H1 (cell line): ENCODE measurements around the gene APLN. TPM values are rescaled to one million over a fixed set of nuclear protein-coding genes. Genes with fewer than 3 reads are reported as not detected.

Experiments used
- CTCF ChIA-PET: fragments of 300-600 bp; sonication (Branson Sonifier 250); formaldehyde crosslinking; loops from one replicate; lab custom pipeline; 2021; ENCODE audit not compliant: partially characterized antibody; lab: Charles Lee
- POLR2A ChIA-PET: fragments of 300-600 bp; sonication (Branson Sonifier 250); formaldehyde crosslinking; loops from one replicate; lab custom pipeline; 2021; ENCODE audit warnings: inconsistent platforms; ENCODE audit not compliant: partially characterized antibody; lab: Charles Lee
- DNase-seq, 2 experiments: peaks; one replicate each; pipeline versions ENCODE4 v3.0.0 to v3.0.0-alpha.2; 2010 to 2022; ENCODE audit warnings: low spot score in 2 of 2, low read depth in 1 of 2, mixed read lengths in 1 of 2
- FAIRE-seq: peaks from 2 replicates; lab custom pipeline; 2011; peaks lifted over from hg19 to GRCh38; lab: Jason Lieb, UNC
- H2AFZ ChIP-seq: 2 replicates; pipeline ENCODE4 v1.8.1; 2012; ENCODE audit warnings: low read length, inconsistent platforms
- H2AK5ac ChIP-seq: 2 replicates; pipeline ENCODE4 v1.6.1; 2013; ENCODE audit warnings: low read depth, low read length
- H2BK120ac ChIP-seq: replicated peaks from 2 replicates; pipeline ENCODE3; 2013; ENCODE audit warnings: low read depth, low read length, inconsistent platforms
- H2BK12ac ChIP-seq: 2 replicates; pipeline ENCODE4 v1.6.1; 2013; ENCODE audit warnings: low read depth, low read length
- H2BK15ac ChIP-seq: 2 replicates; pipeline ENCODE4 v1.6.1; 2013; ENCODE audit warnings: low read length
- H2BK20ac ChIP-seq: 2 replicates; pipeline ENCODE4 v1.6.1; 2013; ENCODE audit warnings: low read length
- H2BK5ac ChIP-seq: 2 replicates; pipeline ENCODE4 v1.6.1; 2013; ENCODE audit warnings: low read depth, low read length
- H3K14ac ChIP-seq: 2 replicates; pipeline ENCODE4 v1.6.1; 2013; ENCODE audit warnings: inconsistent platforms; ENCODE audit not compliant: insufficient read length
- H3K18ac ChIP-seq: 2 replicates; pipeline ENCODE4 v1.6.1; 2013; ENCODE audit warnings: low read length; ENCODE audit errors: extremely low read depth
- H3K23ac ChIP-seq: 2 replicates; pipeline ENCODE4 v1.6.1; 2013; ENCODE audit warnings: inconsistent platforms; ENCODE audit not compliant: insufficient read length
- H3K23me2 ChIP-seq: 2 replicates; pipeline ENCODE4 v1.6.1; 2013; ENCODE audit warnings: low read depth, low read length
- H3K27ac ChIP-seq: 2 replicates; pipeline ENCODE4 v1.6.1; 2011; ENCODE audit warnings: low read depth, low read length, inconsistent platforms
- H3K27me3 ChIP-seq, 4 experiments: replicated peaks in 1 of 4; 1 replicate in 1 of 4; 2 replicates in 3 of 4; pipeline versions ENCODE4 v1.6.1 to v1.8.1; 2011 to 2013; ENCODE audit warnings: low read length in 3 of 4, mild to moderate bottlenecking in 3 of 4, inconsistent platforms in 2 of 4, mixed read lengths in 2 of 4, moderate library complexity in 1 of 4; ENCODE audit not compliant: control insufficient read depth in 3 of 4, insufficient read depth in 3 of 4; ENCODE audit errors: extremely low read depth in 1 of 4
- H3K36me3 ChIP-seq, 4 experiments: 2 replicates each; pipeline versions ENCODE4 v1.6.1 to v1.8.1; 2011 to 2013; ENCODE audit warnings: mild to moderate bottlenecking in 4 of 4, low read length in 3 of 4, moderate library complexity in 2 of 4, control low read depth in 1 of 4, inconsistent platforms in 1 of 4; ENCODE audit not compliant: insufficient read depth in 4 of 4, control insufficient read depth in 2 of 4
- H3K4ac ChIP-seq: replicated peaks from 2 replicates; pipeline ENCODE3; 2013; ENCODE audit warnings: low read length, low read depth, mixed read lengths, inconsistent platforms; ENCODE audit not compliant: insufficient read length
- H3K4me1 ChIP-seq, 4 experiments: replicated peaks in 1 of 4; 1 replicate in 1 of 4; 2 replicates in 3 of 4; pipeline versions ENCODE4 v1.6.1 to v1.8.1; 2011 to 2013; ENCODE audit warnings: low read length in 3 of 4, inconsistent platforms in 2 of 4, mixed read lengths in 1 of 4; ENCODE audit not compliant: insufficient read depth in 4 of 4, control insufficient read depth in 3 of 4
- H3K4me2 ChIP-seq, 2 experiments: 2 replicates each; pipeline versions ENCODE4 v1.6.1 to v1.8.1; 2011 to 2013; ENCODE audit warnings: low read depth in 2 of 2, low read length in 2 of 2, control low read depth in 1 of 2, inconsistent platforms in 1 of 2, mild to moderate bottlenecking in 1 of 2; ENCODE audit not compliant: insufficient read depth in 1 of 2
- H3K4me3 ChIP-seq, 4 experiments: fragments of 200-600, 300-600 bp in 1 of 4; sonication (generic), shearing (Covaris generic), sonication (Bioruptor Twin) in 1 of 4; 2 replicates each; pipeline versions ENCODE4 v1.5.1 to v1.8.1; 2011 to 2016; ENCODE audit warnings: low read length in 4 of 4, low read depth in 3 of 4, control low read depth in 2 of 4, inconsistent platforms in 2 of 4, mild to moderate bottlenecking in 2 of 4, mixed read lengths in 1 of 4, moderate library complexity in 1 of 4; ENCODE audit not compliant: insufficient read depth in 2 of 4; ENCODE audit errors: extremely low read depth in 1 of 4
- H3K56ac ChIP-seq: replicated peaks from 2 replicates; pipeline ENCODE3; 2013; ENCODE audit warnings: low read depth, mild to moderate bottlenecking, mixed read lengths, low read length, inconsistent platforms; ENCODE audit not compliant: insufficient read length
- H3K79me1 ChIP-seq: 2 replicates; pipeline ENCODE4 v1.6.1; 2013; ENCODE audit warnings: low read depth, low read length, control low read depth
- H3K79me2 ChIP-seq, 2 experiments: 2 replicates each; pipeline versions ENCODE4 v1.6.1 to v1.8.1; 2012 to 2013; ENCODE audit warnings: low read length in 2 of 2, mild to moderate bottlenecking in 2 of 2, inconsistent platforms in 1 of 2; ENCODE audit not compliant: insufficient read depth in 2 of 2, control insufficient read depth in 1 of 2
- H3K9ac ChIP-seq, 4 experiments: replicated peaks in 1 of 4; 1 replicate in 1 of 4; 2 replicates in 3 of 4; pipeline versions ENCODE4 v1.6.1 to v1.8.1; 2011 to 2013; ENCODE audit warnings: low read depth in 3 of 4, low read length in 3 of 4, control low read depth in 2 of 4, mild to moderate bottlenecking in 2 of 4, moderate library complexity in 2 of 4, inconsistent platforms in 1 of 4; ENCODE audit errors: extremely low read depth in 1 of 4
- H3K9me3 ChIP-seq, 2 experiments: 2 replicates each; pipeline versions ENCODE4 v1.6.1 to v1.8.1; 2012 to 2013; ENCODE audit warnings: mild to moderate bottlenecking in 2 of 2, moderate library complexity in 2 of 2, control low read depth in 1 of 2, inconsistent platforms in 1 of 2, low read depth in 1 of 2, low read length in 1 of 2, mixed read lengths in 1 of 2; ENCODE audit not compliant: insufficient read depth in 2 of 2
- H4K20me1 ChIP-seq, 2 experiments: replicated peaks in 1 of 2; 2 replicates each; pipeline versions ENCODE3 to v1.8.1; 2011 to 2013; ENCODE audit warnings: inconsistent platforms in 2 of 2, low read length in 2 of 2, mild to moderate bottlenecking in 1 of 2; ENCODE audit not compliant: insufficient read depth in 2 of 2, control insufficient read depth in 1 of 2
- H4K5ac ChIP-seq: 2 replicates; pipeline ENCODE4 v1.6.1; 2013; ENCODE audit warnings: low read length, low read depth, mixed read lengths, inconsistent platforms; ENCODE audit not compliant: insufficient read length
- H4K8ac ChIP-seq: 2 replicates; pipeline ENCODE4 v1.8.0; 2013; ENCODE audit warnings: mild to moderate bottlenecking, moderate library complexity, low read length, inconsistent platforms; ENCODE audit not compliant: insufficient read depth; ENCODE audit errors: extremely low read depth
- H4K91ac ChIP-seq: replicated peaks from 2 replicates; pipeline ENCODE3; 2013; ENCODE audit warnings: low read length, mixed read lengths, inconsistent platforms; ENCODE audit not compliant: insufficient read length
- ASH2L ChIP-seq: fragments of 200-600, 300-600 bp; sonication (generic); IDR thresholded peaks from one replicate; pipeline ENCODE4 v1.7.1; 2017; ENCODE audit warnings: low read length
- BRCA1 ChIP-seq: IDR thresholded peaks from 2 replicates; pipeline ENCODE4 v1.6.1; 2012; ENCODE audit warnings: low read depth, low read length, improper control_type of control experiment
- CHD1 ChIP-seq: IDR thresholded peaks from 2 replicates; pipeline ENCODE4 v1.6.1; 2012; ENCODE audit warnings: low read depth, low read length, improper control_type of control experiment
- CTBP2 ChIP-seq: IDR thresholded peaks from 2 replicates; pipeline ENCODE4 v1.7.0; 2011; ENCODE audit warnings: borderline replicate concordance, mild to moderate bottlenecking, moderate library complexity, mixed read lengths, low read length; ENCODE audit not compliant: insufficient read depth, insufficient read length
- JUN ChIP-seq: IDR thresholded peaks from 2 replicates; pipeline ENCODE4 v1.6.1; 2011; ENCODE audit warnings: low read depth, mild to moderate bottlenecking, improper control_type of control experiment, low read length
- RNF2 ChIP-seq: fragments of 200-900, 300-1000 bp; sonication (generic); IDR thresholded peaks from 2 replicates; pipeline ENCODE4 v1.7.1; 2016; ENCODE audit warnings: borderline replicate concordance, low read depth, mild to moderate bottlenecking, antibody characterized with exemption, low read length; ENCODE audit not compliant: poor library complexity, severe bottlenecking; ENCODE audit errors: missing control alignments
- TAF1 ChIP-seq: IDR thresholded peaks from 2 replicates; pipeline ENCODE4 v1.6.1; 2011; ENCODE audit warnings: mild to moderate bottlenecking, low read depth, low read length
- TBP ChIP-seq: IDR thresholded peaks from 2 replicates; pipeline ENCODE4 v1.6.1; 2011; ENCODE audit warnings: low read depth, low read length, improper control_type of control experiment
- WGBS, 2 experiments: shearing (Covaris generic) in 1 of 2; methylation state at CpG; one replicate each; pipeline versions ENCODE4 v1.1.6 to v1.1.7; 2013 to 2015; ENCODE audit warnings: low lambda C conversion rate in 2 of 2, mixed read lengths in 2 of 2, inconsistent platforms in 1 of 2, low coverage in 1 of 2, missing lambda C conversion rate in 1 of 2; ENCODE audit not compliant: insufficient replicate concordance in 2 of 2, insufficient coverage in 1 of 2, insufficient read length in 1 of 2; ENCODE audit errors: extremely low coverage in 1 of 2, missing lambda C conversion rate in 1 of 2; 5-methylcytosine and 5-hydroxymethylcytosine counted together
- polyA plus RNA-seq, 7 experiments: library from polyadenylated mRNA; depleted of rRNA in 3 of 7; stranded (reverse) in 5 of 7; unstranded in 2 of 7; fragments of >200 nt in 5 of 7; fragments of 200-250 nt in 2 of 7; gene quantifications; 1 replicate in 5 of 7; 2 replicates in 1 of 7; 4 replicates in 1 of 7; pipeline versions ENCODE4 v1.2.1 to v1.2.3, GENCODE V29; 2011 to 2013; ENCODE audit warnings: missing spikeins in 2 of 7, mixed read lengths in 2 of 7
- total RNA-seq: library from RNA; stranded (reverse); fragmentation: NEBNext Ultra II Directional; extraction: Animal tissue kit (Norgen Biotek cat#: 25700); gene quantifications from 2 replicates; pipeline ENCODE4 v1.2.1, GENCODE V29; 2021

The APLN gene
- total and polyA plus RNA-seq, 2 of the 8 experiments (the other 6 are each of a cell fraction or from before 2014, with no cell fraction given) = 1.1 to 1.8 TPM

DNA sequence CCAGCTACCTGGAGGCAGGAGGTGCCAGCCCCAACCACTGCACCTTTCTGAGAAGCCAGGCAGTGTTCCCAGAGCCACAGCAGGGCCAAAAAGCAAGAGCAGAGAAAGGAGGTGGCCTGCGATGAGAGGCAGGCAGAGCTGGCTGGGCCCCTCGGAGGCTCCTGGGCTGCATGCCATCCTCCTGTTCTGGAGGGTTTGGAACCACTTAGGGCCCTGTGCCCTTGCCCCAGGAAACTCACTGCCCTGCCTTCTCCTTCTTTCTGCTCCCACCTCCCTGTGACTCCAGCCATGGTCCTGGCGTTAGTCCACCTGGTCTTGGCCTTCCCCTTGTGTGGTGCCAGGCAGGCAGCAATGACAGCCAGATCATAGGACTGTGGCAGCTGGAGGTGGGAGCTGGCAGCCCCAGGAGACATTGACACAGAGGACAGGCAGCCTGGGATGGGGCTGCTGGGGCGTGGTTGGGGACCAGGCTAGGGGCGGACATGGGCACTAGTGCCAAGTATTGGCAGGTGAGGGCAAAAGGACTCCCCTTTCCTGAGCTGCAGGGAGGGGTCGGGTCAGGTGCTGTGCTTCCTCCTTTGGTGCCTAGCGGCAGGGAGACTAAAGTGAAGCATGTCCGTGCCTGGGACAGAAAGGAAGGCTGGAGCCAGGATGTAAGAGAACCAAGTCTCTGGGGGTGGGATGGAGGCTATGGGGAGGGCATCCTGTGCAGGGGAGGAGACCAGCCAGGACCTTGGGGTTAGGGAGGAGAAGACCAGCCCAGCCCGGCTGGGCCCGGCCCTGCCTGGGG is 1.4 kb downstream of the APLN start:
- H3K36me3 ChIP-seq = no peaks in the 10 kb centered on the region
- no peak overlapping the region for H3K23ac ChIP-seq
- H2AFZ ChIP-seq = no peak overlapping the region
- H2BK15ac ChIP-seq = no peak overlapping the region
- no peak overlapping the region for H3K27ac ChIP-seq
- no peak overlapping the region for H3K14ac ChIP-seq
- H3K4ac ChIP-seq = no peak overlapping the region
- no peak overlapping the region for H2BK20ac ChIP-seq
- H3K9ac ChIP-seq = no peak overlapping the region
- peaks cover 3 to 12% (median 6%) of the 10 kb centered on the region in 4 experiments; a peak in 6 of 7 replicates for H3K4me1 ChIP-seq
- no peak overlapping the region for H3K18ac ChIP-seq
- H3K23me2 ChIP-seq = peaks cover 6% of the 10 kb centered on the region; the same call in 1 of the 2 replicates
- 54% methylated on average over 7 of the region's 10 CpGs; no CpG with 5 or more reads in 1 of the 2 experiments for WGBS, 2 experiments
- no peak overlapping the region for H2BK120ac ChIP-seq
- peak overlapping the region in 2 of 4 experiments; percentile 27 to 64; a peak in 6 of 8 replicates for H3K4me3 ChIP-seq
- no peak for DNase-seq
- H4K20me1 ChIP-seq = no peaks in the 10 kb centered on the region
- no peak overlapping the region for H4K5ac ChIP-seq
- TF ChIP-seq JUN (no peak), TAF1 (no peak), TBP (no peak), ASH2L (no peak), RNF2 (no peak), BRCA1 (no peak), CTBP2 (no peak), CHD1 (no peak)
- H3K79me1 ChIP-seq = no peaks in the 10 kb centered on the region
- no peak overlapping the region for H4K91ac ChIP-seq
- H4K8ac ChIP-seq = no peak overlapping the region
- peaks cover 14 to 62% (median 45%) of the 10 kb centered on the region in 4 experiments for H3K27me3 ChIP-seq
- no peaks in the 10 kb centered on the region for H3K79me2 ChIP-seq
- H2AK5ac ChIP-seq = no peak overlapping the region
- no peak overlapping the region for H2BK5ac ChIP-seq
- H2BK12ac ChIP-seq = no peak overlapping the region
- CTCF ChIA-PET = interaction anchor here (1.8 to 5.2 kb wide), 4 partner anchors 16 to 72 kb away, joined by 4 to 36 read pairs (median 18); no protein-coding TSS in a partner anchor
- no peak for FAIRE-seq
- H3K4me2 ChIP-seq = peak overlapping the region; percentile 84 to 85
- no peaks in the 10 kb centered on the region for H3K9me3 ChIP-seq
- H3K56ac ChIP-seq = no peak overlapping the region
- POLR2A ChIA-PET = no interaction called here
